PC-3 (cell line): Measurements from ENCODE around the gene PSRC1.

Experiments used
- EZH2 ChIP-seq: fragments of 300-600 bp; sonication (generic); IDR thresholded peaks from one replicate; pipeline ENCODE4 v1.6.1; 2017; ENCODE audit warnings: antibody characterized with exemption, mild to moderate bottlenecking, low read length; ENCODE audit not compliant: unreplicated experiment
- TF ChIP-seq, protein P1 (sequence below): fragments of 300-600 bp; sonication (generic); conservative IDR thresholded peaks from 2 replicates; pipeline ENCODE4 v1.5.1; 2017; ENCODE audit warnings: antibody characterized with exemption, low read depth, mild to moderate bottlenecking, low read length

- TF ChIP-seq, protein P1, sequence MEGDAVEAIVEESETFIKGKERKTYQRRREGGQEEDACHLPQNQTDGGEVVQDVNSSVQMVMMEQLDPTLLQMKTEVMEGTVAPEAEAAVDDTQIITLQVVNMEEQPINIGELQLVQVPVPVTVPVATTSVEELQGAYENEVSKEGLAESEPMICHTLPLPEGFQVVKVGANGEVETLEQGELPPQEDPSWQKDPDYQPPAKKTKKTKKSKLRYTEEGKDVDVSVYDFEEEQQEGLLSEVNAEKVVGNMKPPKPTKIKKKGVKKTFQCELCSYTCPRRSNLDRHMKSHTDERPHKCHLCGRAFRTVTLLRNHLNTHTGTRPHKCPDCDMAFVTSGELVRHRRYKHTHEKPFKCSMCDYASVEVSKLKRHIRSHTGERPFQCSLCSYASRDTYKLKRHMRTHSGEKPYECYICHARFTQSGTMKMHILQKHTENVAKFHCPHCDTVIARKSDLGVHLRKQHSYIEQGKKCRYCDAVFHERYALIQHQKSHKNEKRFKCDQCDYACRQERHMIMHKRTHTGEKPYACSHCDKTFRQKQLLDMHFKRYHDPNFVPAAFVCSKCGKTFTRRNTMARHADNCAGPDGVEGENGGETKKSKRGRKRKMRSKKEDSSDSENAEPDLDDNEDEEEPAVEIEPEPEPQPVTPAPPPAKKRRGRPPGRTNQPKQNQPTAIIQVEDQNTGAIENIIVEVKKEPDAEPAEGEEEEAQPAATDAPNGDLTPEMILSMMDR, result no peak
- TF ChIP-seq EZH2, result no peak
Measured at GRCh38 chr1:109299558-109300343, 16.8 kb upstream of the PSRC1 start.
